HG03135 (cell line): Measurements from ENCODE around the gene BCAR3.
A peak's percentile ranks its signal among the peaks of the same experiment; 100 is the strongest.

Source experiments
- ATAC-seq: cut with Tn5 transposase; IDR thresholded peaks from one replicate; pipeline ENCODE4 v1.9.1; 2021; ENCODE audit warnings: mild to moderate bottlenecking, moderate library complexity; ENCODE audit not compliant: unreplicated experiment

BCAR3 gene

GRCh38 chr1:93681101-93681988 lies at the start of gene BCAR3:
Gene BCAR3, minus strand, starts transcription at chr1:93681837. Its CDS starts 6,907 bp downstream, at chr1:93674930.
- ATAC-seq = peak; percentile 55

- ATAC-seq = no peak
Observed at GRCh38 chr1:93730621-93731020, 49.0 kb upstream of the BCAR3 start.

GRCh38 chr1:93729906-93730305 lies 48.3 kb upstream of the BCAR3 start:
- no peak for ATAC-seq

DNA sequence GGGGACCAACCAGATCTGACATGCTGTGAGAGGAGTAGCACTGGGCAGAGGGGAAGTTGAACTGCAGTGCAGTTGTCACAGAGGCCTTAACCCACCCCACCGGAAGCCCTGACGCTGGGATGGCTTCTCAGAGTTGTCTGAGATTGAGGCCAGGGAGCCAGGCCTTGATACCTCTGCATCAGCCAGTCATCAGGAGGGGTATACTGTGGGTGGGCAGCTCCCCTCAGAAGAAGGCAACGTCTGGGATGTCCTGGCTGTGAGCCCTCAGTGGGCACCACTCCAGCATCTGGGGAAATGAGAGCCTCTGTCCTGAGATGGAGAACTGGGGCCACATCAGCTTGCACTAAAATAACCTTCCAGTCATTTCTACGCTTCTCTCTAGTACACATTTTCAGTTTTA lies 47.9 kb upstream of the BCAR3 start:
- no peak for ATAC-seq

- ATAC-seq = no peak
Observed at GRCh38 chr1:93728480-93729131, 47.0 kb upstream of the BCAR3 start.

GRCh38 chr1:93723733-93724270 lies 42.2 kb upstream of the BCAR3 start:
- no peak for ATAC-seq

DNA sequence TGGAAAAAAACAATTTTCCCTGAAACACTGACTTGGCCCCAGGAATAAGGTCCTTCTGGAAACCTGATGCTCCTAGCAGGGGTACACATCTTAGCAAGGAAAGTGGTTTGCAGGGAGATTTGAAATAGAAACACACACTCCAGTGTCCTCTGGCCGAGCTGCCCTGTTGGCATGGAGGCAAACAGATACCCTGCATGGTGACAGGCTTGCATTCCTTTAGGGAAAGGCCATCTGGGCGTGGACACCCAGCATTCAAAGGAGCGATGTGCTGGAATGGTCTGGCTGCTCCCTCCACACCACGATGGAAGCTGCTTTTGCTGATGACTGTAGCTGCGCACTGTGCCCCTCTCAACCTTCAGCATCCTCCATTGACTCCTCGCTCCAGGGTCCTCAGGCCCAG lies 41.5 kb upstream of the BCAR3 start:
- no peak for ATAC-seq

GRCh38 chr1:93722081-93723031 lies 40.7 kb upstream of the BCAR3 start:
- no peak for ATAC-seq

- no peak for ATAC-seq
Observed at GRCh38 chr1:93720956-93721626, 39.5 kb upstream of the BCAR3 start.

DNA sequence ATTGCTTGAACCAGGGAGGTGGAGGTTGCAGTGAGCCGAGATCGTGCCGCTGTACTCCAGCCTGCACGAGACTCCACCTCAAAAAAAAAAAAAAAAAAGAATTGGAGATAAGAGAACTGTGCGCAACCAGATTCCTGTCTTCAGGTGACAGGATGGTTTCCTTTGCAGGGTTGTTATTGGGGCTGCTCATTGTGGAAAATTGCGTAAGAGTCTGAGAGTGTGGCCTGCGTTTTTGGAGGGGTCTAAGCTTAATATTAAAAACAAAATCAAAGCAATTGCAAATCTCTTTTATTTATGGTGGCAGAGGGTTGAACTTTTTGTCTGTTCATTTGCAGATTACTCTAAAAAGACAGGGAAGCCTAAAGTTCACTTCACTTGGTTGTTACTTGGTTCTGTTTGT lies 36.0 kb upstream of the BCAR3 start:
- ATAC-seq = no peak

GRCh38 chr1:93716941-93717368 lies 35.3 kb upstream of the BCAR3 start:
- no peak for ATAC-seq

DNA sequence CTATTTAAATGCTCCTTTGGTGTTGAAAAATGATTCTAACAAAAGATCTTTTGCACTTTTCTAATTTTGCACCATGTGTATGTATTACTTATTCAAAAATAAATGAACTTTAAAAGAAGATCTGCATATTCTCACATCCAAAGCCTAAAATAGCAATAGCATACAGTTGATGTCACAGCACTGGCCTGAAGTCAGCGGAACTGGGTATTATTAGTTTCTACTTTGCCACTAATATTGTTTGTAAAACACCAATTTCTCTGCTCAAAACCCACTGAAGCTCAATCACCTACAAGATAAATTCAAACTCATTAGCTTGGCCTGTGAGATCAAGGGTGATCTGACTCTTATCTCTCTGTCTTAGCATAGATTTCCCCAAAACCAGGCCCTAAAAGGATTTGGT lies 34.5 kb upstream of the BCAR3 start:
- no peak for ATAC-seq

GRCh38 chr1:93715529-93716126 lies 34.0 kb upstream of the BCAR3 start:
- no peak for ATAC-seq

DNA sequence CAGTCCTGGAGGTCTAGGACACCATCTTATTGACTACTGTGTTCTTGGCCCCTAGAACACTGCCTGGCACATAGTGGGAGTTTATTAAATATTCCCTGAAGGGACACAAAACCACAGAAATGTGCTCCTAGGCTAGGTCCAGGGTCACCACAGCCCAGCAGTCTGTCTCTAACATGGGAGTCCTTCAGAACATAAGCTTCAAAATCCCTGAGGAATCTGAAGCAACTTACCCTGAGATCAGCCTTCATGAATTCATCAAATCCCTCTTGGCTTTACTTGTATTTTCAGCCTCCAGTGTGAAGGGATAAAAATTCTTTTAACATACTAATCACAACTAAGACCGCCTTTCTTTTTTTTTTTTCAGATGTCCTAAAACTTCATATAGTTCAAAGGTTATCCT lies 32.7 kb upstream of the BCAR3 start:
- ATAC-seq = no peak

DNA sequence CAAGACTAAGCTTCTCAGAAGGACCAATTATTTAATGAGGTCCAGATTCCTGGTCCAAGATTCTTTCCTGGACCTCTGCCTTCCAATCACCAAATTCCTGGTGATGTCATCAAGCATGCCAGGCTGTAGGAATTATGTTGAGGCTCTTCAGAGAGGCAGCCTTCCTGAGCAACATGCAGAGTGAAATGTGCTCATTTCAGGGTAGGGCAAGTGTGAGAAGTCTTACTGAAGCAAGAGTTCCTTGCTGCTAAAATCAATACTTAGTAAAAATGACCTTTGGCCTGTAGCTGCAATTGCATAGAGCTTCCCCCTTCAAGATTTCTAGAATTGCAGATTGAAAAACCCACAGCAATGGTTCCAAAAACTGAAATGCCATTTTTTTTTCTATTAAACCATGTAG lies 31.7 kb upstream of the BCAR3 start:
- no peak for ATAC-seq

- no peak for ATAC-seq
Observed at GRCh38 chr1:93712741-93713140, 31.1 kb upstream of the BCAR3 start.

- no peak for ATAC-seq
Observed at GRCh38 chr1:93710499-93711453, 29.1 kb upstream of the BCAR3 start.

- no peak for ATAC-seq
Observed at GRCh38 chr1:93708734-93709481, 27.3 kb upstream of the BCAR3 start.
